Peyer's patch (tissue), 4 donors: ENCODE results near the gene TRIM52. TPM values are rescaled to one million over a fixed set of nuclear protein-coding genes. Genes with fewer than 3 reads are reported as not detected.

ENCODE experiments used
- DNase-seq, 3 donors: peaks; one replicate each; pipeline ENCODE4 v3.0.0-alpha.2; 2017 to 2019
- H3K27ac ChIP-seq, 4 donors: fragments of 200-600 bp; sonication (generic); one replicate each; pipeline ENCODE4 v1.5.1; 2016 to 2019
- H3K27me3 ChIP-seq, 2 donors: fragments of 200-600 bp; sonication (generic); one replicate each; pipeline ENCODE4 v1.5.1; 2019
- H3K36me3 ChIP-seq, 3 donors: fragments of 200-600 bp; sonication (generic); one replicate each; pipeline ENCODE4 v1.5.1; 2016 to 2019
- H3K4me1 ChIP-seq, 4 donors: fragments of 200-600 bp; sonication (generic); one replicate each; pipeline ENCODE4 v1.5.1; 2016 to 2019
- H3K4me3 ChIP-seq, 4 donors: fragments of 200-600 bp; sonication (generic); 1 replicate in 3 of 4; 2 replicates in 1 of 4; pipeline ENCODE4 v1.5.1; 2016 to 2019; ENCODE audit warnings: mild to moderate bottlenecking in 1 of 4
- H3K9me3 ChIP-seq, 4 donors: fragments of 200-600 bp; sonication (generic); one replicate each; pipeline ENCODE4 v1.5.1; 2016 to 2019; ENCODE audit warnings: mild to moderate bottlenecking in 1 of 4
- POLR2A ChIP-seq, 2 donors: fragments of 450-650 bp; IDR thresholded peaks; one replicate each; pipeline ENCODE4 v1.5.1; 2017; ENCODE audit warnings: antibody characterized with exemption in 2 of 2, mild to moderate bottlenecking in 2 of 2, moderate library complexity in 2 of 2
- total RNA-seq, 4 donors: library from RNA; depleted of rRNA; stranded (reverse); fragments of >200 nt; gene quantifications; one replicate each; pipeline ENCODE4 v1.1.0, GENCODE V29; 2016
- TF ChIP-seq, protein P1 (sequence below), 6 experiments: fragments of 450-650 bp in 4 of 6; fragments of 200-600 bp in 2 of 6; sonication (generic) in 1 of 6; IDR thresholded peaks; one replicate each; pipeline ENCODE4 v1.5.1; 2017 to 2019; ENCODE audit warnings: antibody characterized with exemption in 6 of 6, mild to moderate bottlenecking in 3 of 6, moderate library complexity in 1 of 6

TRIM52 gene
- total RNA-seq, 4 donors from 2014 or later = 15.6 to 23.1 (median 20.3) TPM

DNA sequence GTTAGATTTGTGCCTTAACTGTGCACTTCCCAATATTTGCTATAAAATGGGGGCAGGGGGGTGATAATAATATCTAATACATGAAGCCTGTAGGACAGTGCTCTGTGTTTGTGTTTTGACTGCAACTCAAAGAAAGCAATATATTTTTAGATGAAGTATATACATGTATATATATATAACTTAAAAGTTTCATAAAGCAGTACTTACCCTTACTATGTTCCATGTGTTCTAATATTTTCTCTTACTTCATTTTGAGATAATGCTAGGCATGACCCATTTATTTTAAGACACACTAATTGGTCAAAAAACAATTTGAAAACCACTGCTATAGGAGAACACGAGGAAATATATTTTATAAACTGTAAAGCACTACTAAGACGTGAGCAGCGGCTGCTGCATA, 2.4 kb downstream of the TRIM52 start:
- no peak for DNase-seq
- Histone ChIP-seq H3K4me3 (peak overlapping the region in 2 of 4 donors; percentile 56 to 70), H3K27ac (no peak overlapping the region), H3K4me1 (peaks cover 0 to 37% (median 15%) of the 10 kb centered on the region in 4 donors), H3K27me3 (no peaks in the 10 kb centered on the region), H3K36me3 (peaks cover 0 to 26% (median 0%) of the 10 kb centered on the region in 3 donors), H3K9me3 (no peaks in the 10 kb centered on the region)
- no peak for TF ChIP-seq POLR2A (IDR thresholded peaks at IDR 0.05)
- TF ChIP-seq, protein P1, sequence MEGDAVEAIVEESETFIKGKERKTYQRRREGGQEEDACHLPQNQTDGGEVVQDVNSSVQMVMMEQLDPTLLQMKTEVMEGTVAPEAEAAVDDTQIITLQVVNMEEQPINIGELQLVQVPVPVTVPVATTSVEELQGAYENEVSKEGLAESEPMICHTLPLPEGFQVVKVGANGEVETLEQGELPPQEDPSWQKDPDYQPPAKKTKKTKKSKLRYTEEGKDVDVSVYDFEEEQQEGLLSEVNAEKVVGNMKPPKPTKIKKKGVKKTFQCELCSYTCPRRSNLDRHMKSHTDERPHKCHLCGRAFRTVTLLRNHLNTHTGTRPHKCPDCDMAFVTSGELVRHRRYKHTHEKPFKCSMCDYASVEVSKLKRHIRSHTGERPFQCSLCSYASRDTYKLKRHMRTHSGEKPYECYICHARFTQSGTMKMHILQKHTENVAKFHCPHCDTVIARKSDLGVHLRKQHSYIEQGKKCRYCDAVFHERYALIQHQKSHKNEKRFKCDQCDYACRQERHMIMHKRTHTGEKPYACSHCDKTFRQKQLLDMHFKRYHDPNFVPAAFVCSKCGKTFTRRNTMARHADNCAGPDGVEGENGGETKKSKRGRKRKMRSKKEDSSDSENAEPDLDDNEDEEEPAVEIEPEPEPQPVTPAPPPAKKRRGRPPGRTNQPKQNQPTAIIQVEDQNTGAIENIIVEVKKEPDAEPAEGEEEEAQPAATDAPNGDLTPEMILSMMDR (IDR thresholded peaks at IDR 0.05) = no peak

- no peak for TF ChIP-seq POLR2A (IDR thresholded peaks at IDR 0.05)
- TF ChIP-seq, protein P1 (IDR thresholded peaks at IDR 0.05) = no peak
- Histone ChIP-seq H3K4me3 (no peak overlapping the region), H3K27ac (no peak overlapping the region), H3K9me3 (no peaks in the 10 kb centered on the region), H3K36me3 (peaks cover 0 to 38% (median 0%) of the 10 kb centered on the region in 3 donors), H3K27me3 (no peaks in the 10 kb centered on the region), H3K4me1 (peaks cover 0 to 38% (median 15%) of the 10 kb centered on the region in 4 donors)
- no peak for DNase-seq
Observed at GRCh38 chr5:181255836-181256578, 4.9 kb downstream of the TRIM52 start.

DNA sequence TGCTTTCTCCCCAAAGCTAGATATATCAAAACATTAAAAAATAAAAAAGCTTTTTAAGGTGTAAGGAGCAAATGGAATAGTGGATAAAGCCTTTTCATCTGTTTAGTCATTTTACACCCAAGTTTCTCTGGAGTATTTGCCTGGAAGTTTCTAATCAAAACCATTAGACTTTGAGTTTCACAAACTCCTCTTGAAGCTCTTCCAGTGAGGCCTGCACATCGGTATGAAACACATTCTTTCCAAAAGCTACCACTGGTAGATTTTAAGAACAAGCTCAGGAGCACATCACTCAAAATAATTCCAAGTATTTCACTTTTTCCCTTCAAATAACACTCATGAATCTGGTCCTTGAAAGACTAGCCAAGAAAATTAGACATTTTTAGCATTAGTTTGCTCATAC, 5.7 kb downstream of the TRIM52 start:
- Histone ChIP-seq H3K36me3 (peaks cover 0 to 38% (median 0%) of the 10 kb centered on the region in 3 donors), H3K9me3 (no peaks in the 10 kb centered on the region), H3K27me3 (no peaks in the 10 kb centered on the region), H3K4me3 (no peak overlapping the region), H3K4me1 (peaks cover 0 to 38% (median 15%) of the 10 kb centered on the region in 4 donors), H3K27ac (no peak overlapping the region)
- no peak for TF ChIP-seq POLR2A (IDR thresholded peaks at IDR 0.05)
- TF ChIP-seq, protein P1 (IDR thresholded peaks at IDR 0.05) = no peak
- DNase-seq = no peak

DNA sequence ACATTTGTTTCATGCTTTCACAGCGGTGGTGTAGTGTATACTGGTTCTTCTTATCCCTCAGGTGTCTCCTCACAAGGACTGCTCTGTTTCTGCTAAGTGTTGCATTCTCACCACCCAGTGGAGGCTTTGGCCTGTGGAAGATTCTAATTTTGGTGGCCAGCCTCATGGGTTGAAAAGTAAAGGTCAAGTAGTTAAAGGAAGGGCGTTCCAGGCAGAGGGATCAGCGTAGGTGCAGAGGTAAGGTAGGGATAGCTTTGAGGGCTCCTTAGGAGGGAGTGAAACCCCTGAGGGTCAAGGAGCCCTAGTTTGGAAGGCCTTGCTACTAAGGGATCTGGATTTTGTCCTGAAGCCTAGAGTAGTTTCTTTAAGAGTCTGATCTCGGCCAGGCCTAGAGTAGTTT, 12.7 kb downstream of the TRIM52 start:
- peaks cover 0 to 12% (median 0%) of the 10 kb centered on the region in 3 donors for H3K36me3 ChIP-seq
- TF ChIP-seq POLR2A (IDR thresholded peaks at IDR 0.05) = no peak
- TF ChIP-seq, protein P1 (IDR thresholded peaks at IDR 0.05) = no peak
- no peaks in the 10 kb centered on the region for H3K27me3 ChIP-seq
- DNase-seq = no peak
- H3K4me3 ChIP-seq = peak overlapping the region in 3 of 4 donors; percentile 12 to 91 (median 80)
- H3K4me1 ChIP-seq = peaks cover 3 to 35% (median 14%) of the 10 kb centered on the region in 4 donors
- H3K9me3 ChIP-seq = no peaks in the 10 kb centered on the region
- H3K27ac ChIP-seq = peak overlapping the region; percentile 57 to 95 (median 91)

DNA sequence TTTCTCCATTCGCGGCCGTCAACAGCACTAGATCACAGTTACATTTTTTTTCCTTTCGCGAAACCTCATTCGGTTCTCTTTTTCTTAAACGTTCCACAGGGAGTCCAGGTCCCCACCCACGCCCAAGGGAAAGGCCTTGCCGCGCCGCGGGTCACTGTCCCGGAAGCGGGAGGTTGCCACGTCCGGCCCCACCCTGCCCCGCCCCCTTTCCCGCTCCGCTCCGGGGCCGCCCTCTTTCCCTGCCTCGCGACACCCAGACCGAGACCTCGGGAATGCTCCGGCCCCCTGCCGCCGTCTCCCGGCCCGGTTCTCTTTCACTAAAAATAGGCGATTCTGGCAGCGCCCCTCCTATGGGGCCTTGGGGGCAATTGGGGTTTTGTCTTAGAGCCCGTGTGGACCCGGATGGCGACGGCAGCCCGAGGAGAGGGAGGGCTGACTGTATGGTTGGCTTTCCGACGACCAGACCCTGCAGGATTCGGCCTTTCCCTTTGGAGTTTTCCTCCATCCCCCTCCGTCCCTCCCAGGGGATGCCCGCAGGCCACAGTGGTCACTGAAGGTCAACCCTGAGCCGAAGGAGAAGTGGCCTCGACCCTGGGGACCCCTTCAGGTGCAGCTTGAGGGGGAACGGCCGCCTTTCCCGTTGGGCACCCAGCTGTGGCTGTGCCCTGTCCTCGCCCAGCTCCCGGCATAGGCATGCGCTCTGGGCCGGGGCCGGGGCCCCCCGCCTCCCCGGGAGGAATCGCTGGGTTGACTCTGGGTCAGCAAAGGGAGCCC, 14.5 kb downstream of the TRIM52 start:
- peak; percentile 83 to 96 (median 94) for DNase-seq
- H3K27me3 ChIP-seq = no peaks in the 10 kb centered on the region
- H3K4me1 ChIP-seq = peaks cover 3 to 46% (median 23%) of the 10 kb centered on the region in 4 donors
- H3K27ac ChIP-seq = peak overlapping the region; percentile 91 to 97 (median 93)
- no peaks in the 10 kb centered on the region for H3K9me3 ChIP-seq
- H3K36me3 ChIP-seq = peaks cover 0 to 8% (median 0%) of the 10 kb centered on the region in 3 donors
- H3K4me3 ChIP-seq = peak overlapping the region; percentile 58 to 91 (median 76)
- TF ChIP-seq POLR2A (IDR thresholded peaks at IDR 0.05) = peak; percentile 62 to 88
- TF ChIP-seq, protein P1 (IDR thresholded peaks at IDR 0.05) = peak in 1 of 6 experiments; percentile 10
